Stomach (tissue), 9 donors: ENCODE measurements around the gene SPAG7. TPM values are rescaled to one million over a fixed set of nuclear protein-coding genes. Genes with fewer than 3 reads are reported as not detected.

Source experiments
- DNase-seq, 2 donors: peaks; one replicate each; pipeline versions ENCODE4 v3.0.0 to v3.0.0-alpha.2; 2013 to 2019
- H3K27ac ChIP-seq, 5 donors: fragments of 200-600 bp in 4 of 5; sonication (generic) in 4 of 5; one replicate each; pipeline ENCODE4 v1.5.1; 2013 to 2019; ENCODE audit warnings: mild to moderate bottlenecking in 1 of 5, moderate library complexity in 1 of 5
- H3K27me3 ChIP-seq, 3 donors: fragments of 200-600 bp; sonication (generic); one replicate each; pipeline ENCODE4 v1.5.1; 2017 to 2019; ENCODE audit warnings: mixed run types in 1 of 3
- H3K36me3 ChIP-seq, 4 donors: fragments of 200-600 bp; sonication (generic); 1 replicate in 3 of 4; 2 replicates in 1 of 4; pipeline ENCODE4 v1.5.1; 2016 to 2019
- H3K4me1 ChIP-seq, 4 donors: fragments of 200-600 bp; sonication (generic); one replicate each; pipeline ENCODE4 v1.5.1; 2016 to 2019
- H3K4me3 ChIP-seq, 4 donors: fragments of 200-600 bp; sonication (generic) in 3 of 4; one replicate each; pipeline ENCODE4 v1.5.1; 2016 to 2019; ENCODE audit warnings: mild to moderate bottlenecking in 1 of 4
- H3K9me3 ChIP-seq, 4 donors: fragments of 200-600 bp; sonication (generic); one replicate each; pipeline ENCODE4 v1.5.1; 2016 to 2019
- EP300 ChIP-seq: sonication (generic); formaldehyde crosslinking; IDR thresholded peaks from one replicate; pipeline ENCODE4 v1.6.1; 2017; ENCODE audit warnings: antibody characterized with exemption
- POLR2A ChIP-seq, 4 donors: fragments of 450-650 bp; IDR thresholded peaks; one replicate each; pipeline ENCODE4 v1.6.1; 2016; ENCODE audit warnings: antibody characterized with exemption in 4 of 4, control low read depth in 2 of 4, mild to moderate bottlenecking in 1 of 4, moderate library complexity in 1 of 4
- POLR2AphosphoS5 ChIP-seq, 3 donors: sonication (generic); formaldehyde crosslinking; IDR thresholded peaks; one replicate each; pipeline ENCODE4 v1.6.1; 2016; ENCODE audit warnings: antibody characterized with exemption in 3 of 3
- WGBS, 5 donors: extraction: QIAGEN DNeasy Blood & Tissue Kit in 3 of 5; methylation state at CpG; one replicate each; pipeline versions ENCODE4 v1.1.5 to v1.1.7; 2013 to 2018; 5-methylcytosine and 5-hydroxymethylcytosine counted together
- intact Hi-C: fragments of 100-400 bp; cut with DNase I; formaldehyde crosslinking; loops from one replicate; pipeline ENCODE4 v1.15.1; 2023; ENCODE audit warnings: low total_unique reads
- polyA plus RNA-seq, 3 donors: library from polyadenylated mRNA; stranded (reverse); fragments of 200-250 nt; gene quantifications; one replicate each; pipeline ENCODE4 v1.2.3, GENCODE V29; 2013
- total RNA-seq, 5 donors: library from RNA; depleted of rRNA; stranded (reverse); fragments of >200 nt; gene quantifications; one replicate each; pipeline versions ENCODE4 v1.1.0 to v1.2.3, GENCODE V29; 2014 to 2016
- TF ChIP-seq, protein P1 (sequence below), 7 experiments: fragments of 450-650 bp in 4 of 7; fragments of 200-600 bp in 3 of 7; sonication (generic) in 3 of 7; IDR thresholded peaks; one replicate each; pipeline ENCODE4 v1.5.1; 2016 to 2019; ENCODE audit warnings: antibody characterized with exemption in 7 of 7, control low read depth in 2 of 7, mild to moderate bottlenecking in 1 of 7
- donor health status: healthy with polysubstance abuse.
- donor health status: Bipolar disorder and iron deficiency.
- donor health status: healthy.

The SPAG7 gene
- total and polyA plus RNA-seq, 8 donors, result 17.5 to 133 (median 67.0) TPM

- peaks cover 0 to 4% (median 1%) of the 10 kb centered on the region in 4 donors for H3K4me1 ChIP-seq
- H3K27ac ChIP-seq, result no peak overlapping the region
- intact Hi-C loops, result no loop called here
- H3K9me3 ChIP-seq, result no peaks in the 10 kb centered on the region
- H3K27me3 ChIP-seq, result no peaks in the 10 kb centered on the region
- DNase-seq, result peak in 1 of 2 donors; percentile 46
- TF ChIP-seq, protein P1, sequence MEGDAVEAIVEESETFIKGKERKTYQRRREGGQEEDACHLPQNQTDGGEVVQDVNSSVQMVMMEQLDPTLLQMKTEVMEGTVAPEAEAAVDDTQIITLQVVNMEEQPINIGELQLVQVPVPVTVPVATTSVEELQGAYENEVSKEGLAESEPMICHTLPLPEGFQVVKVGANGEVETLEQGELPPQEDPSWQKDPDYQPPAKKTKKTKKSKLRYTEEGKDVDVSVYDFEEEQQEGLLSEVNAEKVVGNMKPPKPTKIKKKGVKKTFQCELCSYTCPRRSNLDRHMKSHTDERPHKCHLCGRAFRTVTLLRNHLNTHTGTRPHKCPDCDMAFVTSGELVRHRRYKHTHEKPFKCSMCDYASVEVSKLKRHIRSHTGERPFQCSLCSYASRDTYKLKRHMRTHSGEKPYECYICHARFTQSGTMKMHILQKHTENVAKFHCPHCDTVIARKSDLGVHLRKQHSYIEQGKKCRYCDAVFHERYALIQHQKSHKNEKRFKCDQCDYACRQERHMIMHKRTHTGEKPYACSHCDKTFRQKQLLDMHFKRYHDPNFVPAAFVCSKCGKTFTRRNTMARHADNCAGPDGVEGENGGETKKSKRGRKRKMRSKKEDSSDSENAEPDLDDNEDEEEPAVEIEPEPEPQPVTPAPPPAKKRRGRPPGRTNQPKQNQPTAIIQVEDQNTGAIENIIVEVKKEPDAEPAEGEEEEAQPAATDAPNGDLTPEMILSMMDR (IDR thresholded peaks at IDR 0.05), result peak in 1 of 7 experiments; percentile 15
- no peak for TF ChIP-seq POLR2A (IDR thresholded peaks at IDR 0.05)
- WGBS, 5 donors, result 77 to 85% (median 82%) methylated on average over 10 of the region's 10 CpGs
- no peak overlapping the region for H3K4me3 ChIP-seq
- H3K36me3 ChIP-seq, result peaks cover 13 to 44% (median 36%) of the 10 kb centered on the region in 4 donors
Observed at GRCh38 chr17:4956493-4957061, 11.0 kb downstream of the SPAG7 start.

DNA sequence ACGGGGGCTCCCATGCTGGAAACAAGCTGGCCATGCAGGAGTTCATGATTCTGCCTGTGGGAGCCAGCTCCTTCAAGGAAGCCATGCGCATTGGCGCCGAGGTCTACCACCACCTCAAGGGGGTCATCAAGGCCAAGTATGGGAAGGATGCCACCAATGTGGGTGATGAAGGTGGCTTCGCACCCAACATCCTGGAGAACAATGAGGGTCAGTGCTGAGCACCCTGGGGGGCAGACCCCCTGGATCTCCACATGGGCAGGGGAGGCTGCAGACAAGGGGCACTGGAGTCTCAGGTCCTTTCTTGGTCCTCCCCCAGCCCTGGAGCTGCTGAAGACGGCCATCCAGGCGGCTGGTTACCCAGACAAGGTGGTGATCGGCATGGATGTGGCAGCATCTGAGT is 12.5 kb downstream of the SPAG7 start:
- intact Hi-C loops, result no loop called here
- H3K9me3 ChIP-seq, result no peaks in the 10 kb centered on the region
- peaks cover 10 to 29% (median 22%) of the 10 kb centered on the region in 4 donors for H3K36me3 ChIP-seq
- H3K4me3 ChIP-seq, result no peak overlapping the region
- DNase-seq, result no peak
- peaks cover 8 to 18% (median 14%) of the 10 kb centered on the region in 4 donors for H3K4me1 ChIP-seq
- TF ChIP-seq POLR2AphosphoS5 (IDR thresholded peaks at IDR 0.05), result no peak
- TF ChIP-seq, protein P1 (IDR thresholded peaks at IDR 0.05), result no peak
- no peak for TF ChIP-seq POLR2A (IDR thresholded peaks at IDR 0.05)
- no peak for TF ChIP-seq EP300
- H3K27me3 ChIP-seq, result no peaks in the 10 kb centered on the region
- 95 to 100% (median 97%) methylated on average over 6 to 8 of the region's 8 CpGs for WGBS, 5 donors
- H3K27ac ChIP-seq, result no peak overlapping the region

DNA sequence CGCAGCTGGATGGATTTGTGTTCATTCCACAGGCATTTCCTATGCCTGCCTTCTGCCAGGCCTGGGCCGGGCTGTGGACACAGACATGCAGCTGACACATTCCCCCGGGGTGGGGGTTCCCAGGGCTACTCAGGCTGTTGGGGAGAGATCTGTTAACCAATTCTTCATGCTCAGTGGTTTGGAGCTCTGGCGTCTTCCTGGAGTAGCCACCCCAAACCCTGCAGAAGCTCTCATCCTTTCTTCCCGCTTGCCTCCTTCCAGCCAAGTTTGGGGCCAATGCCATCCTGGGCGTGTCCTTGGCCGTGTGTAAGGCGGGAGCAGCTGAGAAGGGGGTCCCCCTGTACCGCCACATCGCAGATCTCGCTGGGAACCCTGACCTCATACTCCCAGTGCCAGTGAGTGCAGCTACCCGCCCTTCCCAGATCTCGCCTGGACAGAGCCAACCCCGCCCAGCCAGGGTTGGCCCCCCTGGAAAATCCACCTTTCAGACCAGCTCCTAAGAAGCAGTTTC is 14.1 kb downstream of the SPAG7 start:
- H3K4me3 ChIP-seq, result no peak overlapping the region
- intact Hi-C loops, result no loop called here
- DNase-seq, result peak in 1 of 2 donors; percentile 62
- whole genome bisulfite sequencing, 5 donors, result 51 to 59% (median 53%) methylated on average over 13 to 14 of the region's 14 CpGs
- peaks cover 12 to 29% (median 20%) of the 10 kb centered on the region in 4 donors for H3K4me1 ChIP-seq
- no peaks in the 10 kb centered on the region for H3K9me3 ChIP-seq
- no peaks in the 10 kb centered on the region for H3K27me3 ChIP-seq
- H3K27ac ChIP-seq, result no peak overlapping the region
- H3K36me3 ChIP-seq, result peaks cover 0 to 13% (median 7%) of the 10 kb centered on the region in 4 donors
- no peak for TF ChIP-seq EP300

- no peak for DNase-seq
- H3K27ac ChIP-seq, result peak overlapping the region in 1 of 5 donors; percentile 100
- peaks cover 2 to 7% (median 4%) of the 10 kb centered on the region in 4 donors for H3K36me3 ChIP-seq
- WGBS, 5 donors, result 70 to 93% (median 86%) methylated on average over 3 of the region's 3 CpGs
- H3K4me1 ChIP-seq, result peaks cover 17 to 35% (median 27%) of the 10 kb centered on the region in 4 donors
- intact Hi-C loops, result no loop called here
- H3K9me3 ChIP-seq, result no peaks in the 10 kb centered on the region
- no peaks in the 10 kb centered on the region for H3K27me3 ChIP-seq
- TF ChIP-seq, protein P1 (IDR thresholded peaks at IDR 0.05), result no peak
- TF ChIP-seq POLR2A (IDR thresholded peaks at IDR 0.05), result no peak
- TF ChIP-seq POLR2AphosphoS5 (IDR thresholded peaks at IDR 0.05), result no peak
- no peak for TF ChIP-seq EP300
- H3K4me3 ChIP-seq, result no peak overlapping the region
Observed at GRCh38 chr17:4951486-4951885, 16.1 kb downstream of the SPAG7 start.

DNA sequence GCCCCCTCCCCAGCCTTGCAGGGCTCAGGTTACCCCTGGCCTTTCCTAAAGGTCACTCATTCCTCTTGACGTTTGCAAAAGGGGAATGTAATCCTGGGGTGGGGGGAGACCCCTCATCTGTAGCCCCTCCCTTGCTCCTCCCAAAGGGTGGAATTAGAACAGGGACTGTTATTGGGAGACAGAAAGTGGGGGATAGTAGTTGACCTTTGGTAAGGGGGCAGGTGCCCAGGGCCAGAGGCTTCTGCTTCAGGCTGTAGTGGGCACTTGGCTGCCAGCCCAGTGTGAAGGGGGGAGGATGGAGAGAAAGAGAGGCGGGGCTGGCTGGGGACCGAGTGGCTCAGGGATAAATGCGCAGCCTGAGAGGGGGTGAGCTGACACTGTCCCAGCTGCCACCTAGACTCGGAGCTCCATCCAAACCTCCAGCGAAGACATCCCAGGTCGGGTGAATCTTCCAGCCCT is 16.8 kb downstream of the SPAG7 start, which contains the start of gene ENO3:
Gene ENO3, plus strand, starts transcription at position 374 of the 459 bp plus-strand sequence. CDS start 711 bp downstream, outside the sequence.
- Histone ChIP-seq H3K9me3 (no peaks in the 10 kb centered on the region), H3K36me3 (peaks cover 9 to 14% (median 11%) of the 10 kb centered on the region in 4 donors), H3K4me3 (peak within 1 kb of the TSS; percentile 82 to 100 (median 100)), H3K27ac (peak within 1 kb of the TSS; percentile 96 to 100 (median 99)), H3K27me3 (no peaks in the 10 kb centered on the region), H3K4me1 (peaks cover 24 to 42% (median 34%) of the 10 kb centered on the region in 4 donors)
- peak in 1 of 2 donors; percentile 44 for DNase-seq
- 48 to 59% (median 53%) methylated on average over 7 of the region's 7 CpGs for WGBS, 5 donors
- intact Hi-C loops, result no loop called here
- TF ChIP-seq, protein P1 (IDR thresholded peaks at IDR 0.05), result no peak
- TF ChIP-seq EP300 (no peak), POLR2AphosphoS5 (IDR thresholded peaks at IDR 0.05) (no peak), POLR2A (IDR thresholded peaks at IDR 0.05) (no peak)
